Keratinocyte (primary cell): Measurements from ENCODE around the gene TSSK1B. TPM values are rescaled to one million over a fixed set of nuclear protein-coding genes. Genes with fewer than 3 reads are reported as not detected.

Experiments used
- DNase-seq: peaks from one replicate; pipeline ENCODE4 v3.0.0-alpha.2; 2011; ENCODE audit warnings: low read depth, missing footprints, low spot score
- FAIRE-seq: peaks from 2 replicates; lab custom pipeline; 2011; peaks lifted over from hg19 to GRCh38; lab: Jason Lieb, UNC
- H2AFZ ChIP-seq: 2 replicates; pipeline ENCODE4 v1.6.0; 2012; ENCODE audit warnings: low read length, control low read depth, inconsistent platforms; ENCODE audit not compliant: control insufficient read depth
- H3K27ac ChIP-seq: 2 replicates; pipeline ENCODE4 v1.5.1; 2011; ENCODE audit warnings: low read length; ENCODE audit not compliant: control insufficient read depth, insufficient read depth
- H3K27me3 ChIP-seq: 3 replicates; pipeline ENCODE4 v1.6.0; 2011; ENCODE audit warnings: low read length; ENCODE audit not compliant: control insufficient read depth, insufficient read depth; ENCODE audit errors: extremely low read depth
- H3K36me3 ChIP-seq, 2 experiments: 2 replicates in 1 of 2; 3 replicates in 1 of 2; pipeline ENCODE4 v1.5.1; 2011; ENCODE audit warnings: low read length in 2 of 2, mild to moderate bottlenecking in 1 of 2; ENCODE audit not compliant: control insufficient read depth in 2 of 2, insufficient read depth in 2 of 2; ENCODE audit errors: extremely low read depth in 1 of 2
- H3K4me1 ChIP-seq: 3 replicates; pipeline ENCODE4 v1.5.1; 2011; ENCODE audit warnings: low read length; ENCODE audit not compliant: control insufficient read depth, insufficient read depth; ENCODE audit errors: extremely low read depth
- H3K4me2 ChIP-seq: 3 replicates; pipeline ENCODE4 v1.6.0; 2011; ENCODE audit warnings: low read depth, low read length; ENCODE audit not compliant: control insufficient read depth, insufficient read depth; ENCODE audit errors: extremely low read depth
- H3K4me3 ChIP-seq, 3 experiments: fragments of 200-600 bp in 1 of 3; sonication (generic) in 1 of 3; 2 replicates in 2 of 3; 3 replicates in 1 of 3; pipeline ENCODE4 v1.5.1; 2011 to 2016; ENCODE audit warnings: low read length in 3 of 3, mild to moderate bottlenecking in 3 of 3, control low read depth in 2 of 3, inconsistent platforms in 1 of 3, low read depth in 1 of 3, mixed read lengths in 1 of 3, mixed run types in 1 of 3, moderate library complexity in 1 of 3; ENCODE audit not compliant: control insufficient read depth in 2 of 3, insufficient read depth in 2 of 3; ENCODE audit errors: extremely low read depth in 1 of 3
- H3K79me2 ChIP-seq: 2 replicates; pipeline ENCODE4 v1.6.0; 2012; ENCODE audit warnings: low read length; ENCODE audit not compliant: control insufficient read depth, insufficient read depth
- H3K9ac ChIP-seq: 3 replicates; pipeline ENCODE4 v1.6.0; 2011; ENCODE audit warnings: low read length; ENCODE audit not compliant: control insufficient read depth, insufficient read depth; ENCODE audit errors: extremely low read depth
- H3K9me1 ChIP-seq: 3 replicates; pipeline ENCODE4 v1.6.0; 2011; ENCODE audit warnings: low read length; ENCODE audit not compliant: control insufficient read depth, insufficient read depth; ENCODE audit errors: extremely low read depth
- H3K9me3 ChIP-seq: 2 replicates; pipeline ENCODE4 v1.5.1; 2012; ENCODE audit warnings: low read depth, low read length; ENCODE audit not compliant: control insufficient read depth
- H4K20me1 ChIP-seq: 3 replicates; pipeline ENCODE4 v1.6.0; 2011; ENCODE audit warnings: low read length; ENCODE audit not compliant: control insufficient read depth, insufficient read depth; ENCODE audit errors: extremely low read depth
- EZH2 ChIP-seq: IDR thresholded peaks from one replicate; pipeline ENCODE4 v1.6.1; 2012; ENCODE audit warnings: inconsistent platforms, mild to moderate bottlenecking, low read length, moderate library complexity
- dilution Hi-C: fragments of 300-500 bp; cut with MboI; formaldehyde crosslinking; loops from one replicate; pipeline ENCODE4 v1.7.0; 2020; ENCODE audit warnings: low sequenced_read_pairs; ENCODE audit not compliant: extremely low pct_ligation_motif_present
- polyA plus RNA-seq, 5 experiments: library from polyadenylated mRNA; depleted of rRNA in 3 of 5; stranded (reverse) in 3 of 5; stranded (forward) in 1 of 5; unstranded in 1 of 5; fragments of >200 nt; gene quantifications; 1 replicate in 1 of 5; 2 replicates in 3 of 5; 3 replicates in 1 of 5; pipeline versions ENCODE4 v1.2.1 to v1.2.3, GENCODE V29; 2011 to 2012; ENCODE audit warnings: missing spikeins in 2 of 5, low read depth in 1 of 5, low replicate concordance in 1 of 5
- TF ChIP-seq, protein P1 (sequence below), 3 experiments: IDR thresholded peaks in 1 of 3; conservative IDR thresholded peaks in 1 of 3; optimal IDR thresholded peaks in 1 of 3; 2 replicates in 2 of 3; 3 replicates in 1 of 3; pipeline versions ENCODE3 to v1.5.1; 2011; ENCODE audit warnings: low read length in 3 of 3, mild to moderate bottlenecking in 3 of 3, moderate library complexity in 2 of 3, control low read depth in 1 of 3, inconsistent platforms in 1 of 3; ENCODE audit not compliant: insufficient read depth in 2 of 3; ENCODE audit errors: extremely low read depth in 1 of 3

The TSSK1B gene
- polyA plus RNA-seq, 1 donor (not counting 4 experiments of a cell fraction or from before 2014, with no cell fraction given): 0.07 TPM

DNA sequence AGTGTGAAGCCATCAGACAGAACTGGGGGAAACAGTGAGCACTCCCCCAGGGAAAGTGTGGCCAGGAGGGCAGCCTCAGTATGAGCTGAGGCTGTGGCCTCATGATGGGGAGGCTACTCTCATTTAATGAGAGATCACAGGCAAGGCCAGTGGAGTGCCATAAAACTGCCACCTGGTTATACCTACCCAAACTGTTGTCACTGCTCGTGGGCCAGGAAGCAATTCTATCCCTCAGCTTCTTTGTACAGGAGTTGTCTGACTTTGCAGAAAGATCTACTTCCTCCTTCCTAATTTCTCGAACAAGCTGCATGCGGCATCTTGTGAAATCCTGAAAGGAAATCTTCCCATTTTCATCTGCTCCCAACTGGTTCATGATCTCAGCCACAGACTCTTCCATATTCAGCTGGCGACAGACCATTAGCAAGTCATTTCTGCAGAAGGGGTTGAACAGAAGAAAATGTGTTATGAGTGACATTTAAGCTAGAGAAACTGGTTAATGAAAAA lies 50.0 kb downstream of the TSSK1B start:
- Histone ChIP-seq H4K20me1 (no peaks in the 10 kb centered on the region), H3K4me2 (no peak overlapping the region), H3K9ac (no peak overlapping the region), H2AFZ (no peak overlapping the region), H3K36me3 (peaks cover 0 to 5% of the 10 kb centered on the region in 2 experiments), H3K9me1 (no peaks in the 10 kb centered on the region), H3K9me3 (no peaks in the 10 kb centered on the region), H3K27me3 (no peaks in the 10 kb centered on the region), H3K4me3 (no peak overlapping the region), H3K27ac (no peak overlapping the region), H3K79me2 (no peaks in the 10 kb centered on the region), H3K4me1 (peaks cover 18% of the 10 kb centered on the region)
- TF ChIP-seq EZH2: no peak
- TF ChIP-seq, protein P1, sequence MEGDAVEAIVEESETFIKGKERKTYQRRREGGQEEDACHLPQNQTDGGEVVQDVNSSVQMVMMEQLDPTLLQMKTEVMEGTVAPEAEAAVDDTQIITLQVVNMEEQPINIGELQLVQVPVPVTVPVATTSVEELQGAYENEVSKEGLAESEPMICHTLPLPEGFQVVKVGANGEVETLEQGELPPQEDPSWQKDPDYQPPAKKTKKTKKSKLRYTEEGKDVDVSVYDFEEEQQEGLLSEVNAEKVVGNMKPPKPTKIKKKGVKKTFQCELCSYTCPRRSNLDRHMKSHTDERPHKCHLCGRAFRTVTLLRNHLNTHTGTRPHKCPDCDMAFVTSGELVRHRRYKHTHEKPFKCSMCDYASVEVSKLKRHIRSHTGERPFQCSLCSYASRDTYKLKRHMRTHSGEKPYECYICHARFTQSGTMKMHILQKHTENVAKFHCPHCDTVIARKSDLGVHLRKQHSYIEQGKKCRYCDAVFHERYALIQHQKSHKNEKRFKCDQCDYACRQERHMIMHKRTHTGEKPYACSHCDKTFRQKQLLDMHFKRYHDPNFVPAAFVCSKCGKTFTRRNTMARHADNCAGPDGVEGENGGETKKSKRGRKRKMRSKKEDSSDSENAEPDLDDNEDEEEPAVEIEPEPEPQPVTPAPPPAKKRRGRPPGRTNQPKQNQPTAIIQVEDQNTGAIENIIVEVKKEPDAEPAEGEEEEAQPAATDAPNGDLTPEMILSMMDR (optimal IDR thresholded peaks at IDR 0.05 in 1 of 3, IDR thresholded peaks at IDR 0.05 in 1 of 3, conservative IDR thresholded peaks at IDR 0.05 in 1 of 3; ENCODE audit: extremely low read depth in 1 of 3, insufficient read depth in 2 of 3, low read length in 3 of 3): no peak
- dilution Hi-C loops: no loop called here
- FAIRE-seq (no peak), DNase-seq (no peak)

DNA sequence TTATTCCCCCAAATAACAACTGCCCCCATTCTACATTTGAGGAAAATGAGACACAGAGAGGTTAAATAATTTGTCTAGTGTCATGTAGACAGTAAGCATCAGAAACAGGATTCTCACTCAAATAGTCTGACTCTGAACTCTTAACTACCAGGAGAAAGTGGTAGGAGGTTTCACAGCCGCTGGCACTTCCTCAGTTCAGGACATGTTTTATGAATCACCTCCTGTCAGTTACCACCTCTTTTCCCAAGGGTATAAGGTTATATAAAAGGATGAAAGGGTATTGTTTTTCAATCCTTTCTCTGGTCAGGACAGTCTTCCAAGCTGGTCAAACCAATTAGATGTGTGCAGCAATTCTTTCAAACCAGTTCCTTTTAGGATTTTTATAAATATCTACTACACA lies 52.1 kb downstream of the TSSK1B start:
- Histone ChIP-seq H3K9ac (no peak overlapping the region), H3K36me3 (peaks cover 0 to 5% of the 10 kb centered on the region in 2 experiments), H3K79me2 (no peaks in the 10 kb centered on the region), H2AFZ (no peak overlapping the region), H3K4me3 (no peak overlapping the region), H3K9me1 (no peaks in the 10 kb centered on the region), H3K27ac (no peak overlapping the region), H3K9me3 (no peaks in the 10 kb centered on the region), H3K27me3 (no peaks in the 10 kb centered on the region), H4K20me1 (no peaks in the 10 kb centered on the region), H3K4me1 (peaks cover 18% of the 10 kb centered on the region), H3K4me2 (peak overlapping the region; percentile 43)
- dilution Hi-C loops: no loop called here
- peak; percentile 96 for FAIRE-seq
- DNase-seq: no peak
- TF ChIP-seq, protein P1 (optimal IDR thresholded peaks at IDR 0.05 in 1 of 3, IDR thresholded peaks at IDR 0.05 in 1 of 3, conservative IDR thresholded peaks at IDR 0.05 in 1 of 3; ENCODE audit: extremely low read depth in 1 of 3, insufficient read depth in 2 of 3, low read length in 3 of 3): no peak

Other genes starting within 250 kb of the TSSK1B start
- gene MCC, start 53.5 kb upstream of the TSSK1B start, polyA plus RNA-seq: 20.0 to 27.4 TPM (median 24.6 TPM) in 3 replicates
- gene YTHDC2, start 78.7 kb upstream of the TSSK1B start, polyA plus RNA-seq: 7.0 to 15.2 TPM (median 9.1 TPM) in 3 replicates